ENCODE data around the gene TENM4. TPM values are rescaled to one million over a fixed set of nuclear protein-coding genes. Genes with fewer than 3 reads are reported as not detected.

Gene TENM4
- total and polyA plus RNA-seq, 4 donors, result 0.02 to 0.33 (median 0.14) TPM

DNA sequence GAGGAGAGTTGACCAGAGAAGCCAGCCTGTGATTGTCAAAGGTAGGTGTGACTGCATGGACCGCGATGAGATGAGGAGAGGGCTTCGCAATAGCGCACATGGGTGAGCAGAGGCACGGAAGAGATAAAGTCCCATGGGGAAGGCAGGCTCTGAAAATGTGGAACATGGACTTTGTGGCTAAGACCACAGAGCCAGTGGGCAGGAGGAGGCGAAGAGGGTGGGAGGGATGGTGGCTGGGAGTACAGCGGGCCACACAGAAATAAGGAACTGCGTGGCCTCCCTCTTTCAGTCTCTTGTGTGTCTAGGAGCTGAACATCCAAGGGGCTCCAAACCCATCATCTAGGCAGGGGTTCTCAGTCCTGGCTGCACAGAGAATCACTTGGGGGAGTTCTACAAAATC lies 98.6 kb downstream of the TENM4 start:
- TF ChIP-seq YY1 (IDR thresholded peaks at IDR 0.05) (no peak), EGR1 (IDR thresholded peaks at IDR 0.05; ENCODE audit: low read depth in 2 of 2) (no peak), RAD21 (IDR thresholded peaks at IDR 0.05) (no peak), GABPA (IDR thresholded peaks at IDR 0.05 in 1 of 2, conservative IDR thresholded peaks at IDR 0.05 in 1 of 2) (no peak)
- TF ChIP-seq, protein P1, sequence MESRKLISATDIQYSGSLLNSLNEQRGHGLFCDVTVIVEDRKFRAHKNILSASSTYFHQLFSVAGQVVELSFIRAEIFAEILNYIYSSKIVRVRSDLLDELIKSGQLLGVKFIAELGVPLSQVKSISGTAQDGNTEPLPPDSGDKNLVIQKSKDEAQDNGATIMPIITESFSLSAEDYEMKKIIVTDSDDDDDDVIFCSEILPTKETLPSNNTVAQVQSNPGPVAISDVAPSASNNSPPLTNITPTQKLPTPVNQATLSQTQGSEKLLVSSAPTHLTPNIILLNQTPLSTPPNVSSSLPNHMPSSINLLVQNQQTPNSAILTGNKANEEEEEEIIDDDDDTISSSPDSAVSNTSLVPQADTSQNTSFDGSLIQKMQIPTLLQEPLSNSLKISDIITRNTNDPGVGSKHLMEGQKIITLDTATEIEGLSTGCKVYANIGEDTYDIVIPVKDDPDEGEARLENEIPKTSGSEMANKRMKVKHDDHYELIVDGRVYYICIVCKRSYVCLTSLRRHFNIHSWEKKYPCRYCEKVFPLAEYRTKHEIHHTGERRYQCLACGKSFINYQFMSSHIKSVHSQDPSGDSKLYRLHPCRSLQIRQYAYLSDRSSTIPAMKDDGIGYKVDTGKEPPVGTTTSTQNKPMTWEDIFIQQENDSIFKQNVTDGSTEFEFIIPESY (IDR thresholded peaks at IDR 0.05), result no peak
- TF ChIP-seq, protein P2, sequence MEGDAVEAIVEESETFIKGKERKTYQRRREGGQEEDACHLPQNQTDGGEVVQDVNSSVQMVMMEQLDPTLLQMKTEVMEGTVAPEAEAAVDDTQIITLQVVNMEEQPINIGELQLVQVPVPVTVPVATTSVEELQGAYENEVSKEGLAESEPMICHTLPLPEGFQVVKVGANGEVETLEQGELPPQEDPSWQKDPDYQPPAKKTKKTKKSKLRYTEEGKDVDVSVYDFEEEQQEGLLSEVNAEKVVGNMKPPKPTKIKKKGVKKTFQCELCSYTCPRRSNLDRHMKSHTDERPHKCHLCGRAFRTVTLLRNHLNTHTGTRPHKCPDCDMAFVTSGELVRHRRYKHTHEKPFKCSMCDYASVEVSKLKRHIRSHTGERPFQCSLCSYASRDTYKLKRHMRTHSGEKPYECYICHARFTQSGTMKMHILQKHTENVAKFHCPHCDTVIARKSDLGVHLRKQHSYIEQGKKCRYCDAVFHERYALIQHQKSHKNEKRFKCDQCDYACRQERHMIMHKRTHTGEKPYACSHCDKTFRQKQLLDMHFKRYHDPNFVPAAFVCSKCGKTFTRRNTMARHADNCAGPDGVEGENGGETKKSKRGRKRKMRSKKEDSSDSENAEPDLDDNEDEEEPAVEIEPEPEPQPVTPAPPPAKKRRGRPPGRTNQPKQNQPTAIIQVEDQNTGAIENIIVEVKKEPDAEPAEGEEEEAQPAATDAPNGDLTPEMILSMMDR (IDR thresholded peaks at IDR 0.05; ENCODE audit: low read depth, low read length, missing input control), result no peak
- no peaks in the 10 kb centered on the region for H3K36me3 ChIP-seq (ENCODE audit: control insufficient read depth in 4 of 4, insufficient read depth in 3 of 4, low read depth in 1 of 4, low read length in 3 of 4)
- DNase-seq (ENCODE audit: low spot score), result no peak
- no peaks in the 10 kb centered on the region for H3K4me1 ChIP-seq (ENCODE audit: control insufficient read depth in 4 of 4, insufficient read depth in 4 of 4, low read length in 3 of 4)
- H3K9me3 ChIP-seq (ENCODE audit: control insufficient read depth in 4 of 4, low read length in 3 of 4), result no peaks in the 10 kb centered on the region
- no peaks in the 10 kb centered on the region for H3K27me3 ChIP-seq (ENCODE audit: control insufficient read depth in 4 of 4, insufficient read depth in 4 of 4, low read length in 3 of 4)
- H3K4me3 ChIP-seq (ENCODE audit: low read depth in 1 of 3, low read length in 3 of 3), result no peak overlapping the region
- H3K27ac ChIP-seq (ENCODE audit: low read depth in 1 of 2, low read length in 2 of 2), result no peak overlapping the region
- 87% methylated on average over 8 of the region's 8 CpGs for WGBS
- no peak overlapping the region for H3K9ac ChIP-seq (ENCODE audit: low read depth in 1 of 2, low read length in 2 of 2)

DNA sequence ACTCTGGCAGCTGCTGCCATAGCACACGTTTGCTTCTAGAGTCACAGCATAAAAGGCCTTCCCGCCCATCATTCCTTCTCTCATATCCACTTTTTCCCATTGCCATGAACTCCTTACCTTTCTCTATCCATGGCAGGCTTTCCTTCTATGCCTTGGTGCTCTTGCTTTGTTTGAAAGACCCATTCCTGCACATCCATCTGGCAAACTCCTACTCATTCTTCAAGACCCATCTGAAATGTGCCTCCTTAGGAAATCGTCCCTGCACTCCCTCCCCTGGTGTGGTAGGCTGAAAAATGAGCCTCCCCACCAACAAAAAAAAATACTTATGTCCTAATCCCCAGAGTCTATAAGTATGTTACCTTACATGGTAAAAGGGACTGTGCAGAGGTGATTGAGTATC lies 100.3 kb downstream of the TENM4 start:
- DNase-seq (ENCODE audit: low spot score), result no peak
- Histone ChIP-seq H3K9me3 (ENCODE audit: control insufficient read depth in 4 of 4, low read length in 3 of 4) (no peaks in the 10 kb centered on the region), H3K27me3 (ENCODE audit: control insufficient read depth in 4 of 4, insufficient read depth in 4 of 4, low read length in 3 of 4) (no peaks in the 10 kb centered on the region), H3K4me3 (ENCODE audit: low read depth in 1 of 3, low read length in 3 of 3) (no peak overlapping the region), H3K4me1 (ENCODE audit: control insufficient read depth in 4 of 4, insufficient read depth in 4 of 4, low read length in 3 of 4) (no peaks in the 10 kb centered on the region), H3K27ac (ENCODE audit: low read depth in 1 of 2, low read length in 2 of 2) (no peak overlapping the region), H3K36me3 (ENCODE audit: control insufficient read depth in 4 of 4, insufficient read depth in 3 of 4, low read depth in 1 of 4, low read length in 3 of 4) (no peaks in the 10 kb centered on the region), H3K9ac (ENCODE audit: low read depth in 1 of 2, low read length in 2 of 2) (no peak overlapping the region)
- TF ChIP-seq RAD21 (IDR thresholded peaks at IDR 0.05) (no peak), SP1 (IDR thresholded peaks at IDR 0.05) (no peak), NR2F2 (IDR thresholded peaks at IDR 0.05) (no peak), FOXA2 (IDR thresholded peaks at IDR 0.05) (no peak), YY1 (IDR thresholded peaks at IDR 0.05) (no peak), GABPA (IDR thresholded peaks at IDR 0.05 in 1 of 2, conservative IDR thresholded peaks at IDR 0.05 in 1 of 2) (no peak), RXRA (IDR thresholded peaks at IDR 0.05) (no peak), HNF4A (conservative IDR thresholded peaks at IDR 0.05) (no peak), TAF1 (conservative IDR thresholded peaks at IDR 0.05) (no peak), FOXA1 (IDR thresholded peaks at IDR 0.05) (no peak), EGR1 (IDR thresholded peaks at IDR 0.05; ENCODE audit: low read depth in 2 of 2) (no peak), JUND (IDR thresholded peaks at IDR 0.05) (no peak)
- TF ChIP-seq, protein P1 (IDR thresholded peaks at IDR 0.05), result no peak
- TF ChIP-seq, protein P3, sequence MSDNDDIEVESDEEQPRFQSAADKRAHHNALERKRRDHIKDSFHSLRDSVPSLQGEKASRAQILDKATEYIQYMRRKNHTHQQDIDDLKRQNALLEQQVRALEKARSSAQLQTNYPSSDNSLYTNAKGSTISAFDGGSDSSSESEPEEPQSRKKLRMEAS (IDR thresholded peaks at IDR 0.05), result no peak
- TF ChIP-seq, protein P2 (IDR thresholded peaks at IDR 0.05; ENCODE audit: low read depth, low read length, missing input control), result no peak
- TF ChIP-seq, protein P4, sequence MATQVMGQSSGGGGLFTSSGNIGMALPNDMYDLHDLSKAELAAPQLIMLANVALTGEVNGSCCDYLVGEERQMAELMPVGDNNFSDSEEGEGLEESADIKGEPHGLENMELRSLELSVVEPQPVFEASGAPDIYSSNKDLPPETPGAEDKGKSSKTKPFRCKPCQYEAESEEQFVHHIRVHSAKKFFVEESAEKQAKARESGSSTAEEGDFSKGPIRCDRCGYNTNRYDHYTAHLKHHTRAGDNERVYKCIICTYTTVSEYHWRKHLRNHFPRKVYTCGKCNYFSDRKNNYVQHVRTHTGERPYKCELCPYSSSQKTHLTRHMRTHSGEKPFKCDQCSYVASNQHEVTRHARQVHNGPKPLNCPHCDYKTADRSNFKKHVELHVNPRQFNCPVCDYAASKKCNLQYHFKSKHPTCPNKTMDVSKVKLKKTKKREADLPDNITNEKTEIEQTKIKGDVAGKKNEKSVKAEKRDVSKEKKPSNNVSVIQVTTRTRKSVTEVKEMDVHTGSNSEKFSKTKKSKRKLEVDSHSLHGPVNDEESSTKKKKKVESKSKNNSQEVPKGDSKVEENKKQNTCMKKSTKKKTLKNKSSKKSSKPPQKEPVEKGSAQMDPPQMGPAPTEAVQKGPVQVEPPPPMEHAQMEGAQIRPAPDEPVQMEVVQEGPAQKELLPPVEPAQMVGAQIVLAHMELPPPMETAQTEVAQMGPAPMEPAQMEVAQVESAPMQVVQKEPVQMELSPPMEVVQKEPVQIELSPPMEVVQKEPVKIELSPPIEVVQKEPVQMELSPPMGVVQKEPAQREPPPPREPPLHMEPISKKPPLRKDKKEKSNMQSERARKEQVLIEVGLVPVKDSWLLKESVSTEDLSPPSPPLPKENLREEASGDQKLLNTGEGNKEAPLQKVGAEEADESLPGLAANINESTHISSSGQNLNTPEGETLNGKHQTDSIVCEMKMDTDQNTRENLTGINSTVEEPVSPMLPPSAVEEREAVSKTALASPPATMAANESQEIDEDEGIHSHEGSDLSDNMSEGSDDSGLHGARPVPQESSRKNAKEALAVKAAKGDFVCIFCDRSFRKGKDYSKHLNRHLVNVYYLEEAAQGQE (IDR thresholded peaks at IDR 0.05), result no peak
- WGBS, result 71% methylated on average over 3 of the region's 3 CpGs
